K562 (cell line): Measurements from ENCODE around the gene PSORS1C1. TPM values are rescaled to one million over a fixed set of nuclear protein-coding genes. Genes with fewer than 3 reads are reported as not detected.

Experiments used
- ATAC-seq: fragments of 200-7000 bp; cut with Tn5 transposase; 3 replicates; pipeline ENCODE4 v1.9.1; 2020; ENCODE audit warnings: moderate library complexity
- BruUV-seq: library from RNA; stranded (reverse); fragments of 400-500 nt; replicated peaks from 2 replicates; lab custom pipeline; 2021; lab: Mats Ljungman, UMichigan
- CTCF ChIA-PET: fragments of 300-600 bp; formaldehyde crosslinking; extraction: SDS; loops from one replicate; lab custom pipeline; 2021; ENCODE audit warnings: low intra/inter-chr PET ratio; lab: Yijun Ruan, JAX
- POLR2A ChIA-PET: fragments of 300-600, 350-650 bp; sonication (Branson Sonifier 250); formaldehyde crosslinking; extraction: SDS; loops from one replicate; lab custom pipeline; 2021; ENCODE audit warnings: antibody characterized with exemption, inconsistent platforms; lab: Yijun Ruan, JAX
- DNase-seq, 4 experiments: peaks; one replicate each; pipeline versions ENCODE4 v3.0.0 to v3.0.0-alpha.2; 2011 to 2018; ENCODE audit warnings: low spot score in 3 of 4, mixed read lengths in 3 of 4; ENCODE audit errors: extremely low read depth in 1 of 4
- FAIRE-seq: peaks from 2 replicates; lab custom pipeline; 2011; peaks lifted over from hg19 to GRCh38; lab: Jason Lieb, UNC
- H2AFZ ChIP-seq: 2 replicates; pipeline ENCODE4 v1.6.0; 2011; ENCODE audit warnings: low read depth, low read length, control low read depth, inconsistent platforms
- H3K27ac ChIP-seq: fragments of 200-600 bp; 3 replicates; pipeline ENCODE4 v1.8.0; 2011; ENCODE audit warnings: low read depth, mild to moderate bottlenecking, control low read depth, inconsistent platforms, low read length, moderate library complexity, mixed read lengths; ENCODE audit errors: extremely low read depth
- H3K27me3 ChIP-seq, 2 experiments: fragments of 300-600 bp in 1 of 2; 2 replicates in 1 of 2; 3 replicates in 1 of 2; pipeline versions ENCODE4 v1.6.0 to v1.8.0; 2011; ENCODE audit warnings: inconsistent platforms in 2 of 2, low read length in 2 of 2, mild to moderate bottlenecking in 1 of 2, mixed read lengths in 1 of 2, moderate library complexity in 1 of 2; ENCODE audit not compliant: control insufficient read depth in 2 of 2, insufficient read depth in 2 of 2
- H3K36me3 ChIP-seq: fragments of 300-600 bp; 3 replicates; pipeline ENCODE4 v1.8.0; 2011; ENCODE audit warnings: mild to moderate bottlenecking, low read length, inconsistent platforms; ENCODE audit not compliant: control insufficient read depth, insufficient read depth
- H3K4me1 ChIP-seq, 2 experiments: fragments of 200-600 bp in 1 of 2; replicated peaks in 1 of 2; 2 replicates in 1 of 2; 3 replicates in 1 of 2; pipeline versions ENCODE4 v1.5.1 to v1.8.0; 2011; ENCODE audit warnings: inconsistent platforms in 2 of 2, low read length in 2 of 2, mild to moderate bottlenecking in 1 of 2, mixed read lengths in 1 of 2, moderate library complexity in 1 of 2; ENCODE audit not compliant: control insufficient read depth in 2 of 2, insufficient read depth in 2 of 2
- H3K4me2 ChIP-seq: 2 replicates; pipeline ENCODE4 v1.6.1; 2011; ENCODE audit warnings: low read length, control low read depth, inconsistent platforms, mixed read lengths; ENCODE audit not compliant: insufficient read depth
- H3K4me3 ChIP-seq: fragments of 200-600 bp; sonication (generic), shearing (Covaris generic); 2 replicates; pipeline ENCODE4 v1.5.1; 2016; ENCODE audit warnings: control low read depth, inconsistent platforms
- H3K79me2 ChIP-seq: fragments of 200-600 bp; 3 replicates; pipeline ENCODE4 v1.8.0; 2011; ENCODE audit warnings: low read length, inconsistent platforms; ENCODE audit not compliant: control insufficient read depth, insufficient read depth
- H3K9ac ChIP-seq, 2 experiments: 2 replicates each; pipeline versions ENCODE4 v1.6.0 to v1.6.1; 2011; ENCODE audit warnings: low read depth in 2 of 2, low read length in 2 of 2, control low read depth in 1 of 2, inconsistent platforms in 1 of 2, mild to moderate bottlenecking in 1 of 2, mixed read lengths in 1 of 2; ENCODE audit not compliant: insufficient read depth in 1 of 2
- H3K9me1 ChIP-seq: one replicate; pipeline ENCODE4 v1.6.0; 2011; ENCODE audit warnings: inconsistent platforms, mild to moderate bottlenecking, low read length, moderate library complexity; ENCODE audit not compliant: control insufficient read depth, insufficient read depth
- H3K9me3 ChIP-seq: replicated peaks from 2 replicates; pipeline ENCODE4 v1.5.1; 2011; ENCODE audit warnings: low read depth, low read length, inconsistent platforms; ENCODE audit not compliant: control insufficient read depth, insufficient read depth
- H4K20me1 ChIP-seq: replicated peaks from 2 replicates; pipeline ENCODE4 v1.6.1; 2011; ENCODE audit warnings: low read length, inconsistent platforms, mixed read lengths; ENCODE audit not compliant: control insufficient read depth, insufficient read depth
- CXXC5 ChIP-seq: fragments of 250-450 bp; sonication (Bioruptor Pico); IDR thresholded peaks from 2 replicates; pipeline ENCODE4 v1.8.0; 2022; ENCODE audit warnings: inconsistent platforms, mild to moderate bottlenecking, moderate library complexity
- E2F3 ChIP-seq: fragments of 250-450 bp; sonication (Bioruptor Pico); IDR thresholded peaks from 2 replicates; pipeline ENCODE4 v1.4.0; 2020; ENCODE audit warnings: mild to moderate bottlenecking
- ERF ChIP-seq: fragments of 450-650 bp; formaldehyde crosslinking; IDR thresholded peaks from 2 replicates; pipeline ENCODE4 v1.4.0; 2020; ENCODE audit warnings: mild to moderate bottlenecking, mixed read lengths
- GTF2F1 ChIP-seq: IDR thresholded peaks from 2 replicates; pipeline ENCODE4 v1.6.1; 2011; ENCODE audit warnings: low read depth, low read length, improper control_type of control experiment
- HCFC1 ChIP-seq: IDR thresholded peaks from 2 replicates; pipeline ENCODE4 v1.6.1; 2012; ENCODE audit warnings: low read depth, low read length, improper control_type of control experiment
- HSF4 ChIP-seq: fragments of 250-450 bp; sonication (Bioruptor Pico); IDR thresholded peaks from 2 replicates; pipeline ENCODE4 v2.1.2; 2022; ENCODE audit warnings: mild to moderate bottlenecking, moderate library complexity, borderline replicate concordance
- KDM4B ChIP-seq, 2 experiments: fragments of 450-650 bp in 1 of 2; sonication (generic) in 1 of 2; IDR thresholded peaks; 2 replicates each; pipeline ENCODE4 v1.6.1; 2016 to 2017; ENCODE audit warnings: borderline replicate concordance in 2 of 2, antibody characterized with exemption in 1 of 2, low read depth in 1 of 2, mild to moderate bottlenecking in 1 of 2
- NCOR1 ChIP-seq: fragments of 450-650 bp; IDR thresholded peaks from 2 replicates; pipeline ENCODE4 v1.6.1; 2016; ENCODE audit warnings: mild to moderate bottlenecking, moderate library complexity
- POLR2G ChIP-seq: fragments of 200-400 bp; formaldehyde crosslinking; IDR thresholded peaks from 2 replicates; pipeline ENCODE4 v1.6.1; 2017; ENCODE audit warnings: low read depth, mild to moderate bottlenecking, antibody characterized with exemption, low read length, moderate library complexity
- TBL1XR1 ChIP-seq, 2 experiments: IDR thresholded peaks; 2 replicates each; pipeline ENCODE4 v1.6.1; 2012; ENCODE audit warnings: improper control_type of control experiment in 2 of 2, low read length in 2 of 2, mild to moderate bottlenecking in 1 of 2
- ZFX ChIP-seq: sonication (generic); formaldehyde crosslinking; IDR thresholded peaks from 2 replicates; pipeline ENCODE4 v1.8.0; 2022; ENCODE audit warnings: mild to moderate bottlenecking, missing genetic modification reagents, moderate library complexity
- ZNF239 ChIP-seq: fragments of 250-450 bp; sonication (Bioruptor Pico); IDR thresholded peaks from 2 replicates; pipeline ENCODE4 v1.4.0; 2020; ENCODE audit warnings: mild to moderate bottlenecking
- ZNF695 ChIP-seq: fragments of 450-650 bp; formaldehyde crosslinking; IDR thresholded peaks from 2 replicates; pipeline ENCODE4 v1.4.0; 2020; ENCODE audit warnings: mild to moderate bottlenecking, moderate library complexity
- WGBS: fragments of 100-300 bp; shearing (Covaris generic); methylation state at CpG from one replicate; pipeline ENCODE4 v1.1.6; 2016; ENCODE audit warnings: low coverage, mixed read lengths; ENCODE audit not compliant: insufficient coverage; ENCODE audit errors: missing lambda C conversion rate; 5-methylcytosine and 5-hydroxymethylcytosine counted together
- in situ Hi-C: fragments of 300-500 bp; cut with MboI; formaldehyde crosslinking; loops from 4 replicates; pipeline ENCODE4 v1.15.0; 2018; ENCODE audit warnings: inconsistent platforms, mixed read lengths
- intact Hi-C: fragments of 100-400 bp; cut with micrococcal nuclease; formaldehyde crosslinking; loops from 2 replicates; pipeline ENCODE4 v1.14.2; 2022
- polyA plus RNA-seq, 8 experiments: library from polyadenylated mRNA; depleted of rRNA in 4 of 8; stranded (reverse) in 5 of 8; unstranded in 3 of 8; fragments of >200 nt; fragmentation: Nextera tagmentation in 2 of 8; fragmentation: Illumina TruSeq in 1 of 8; extraction: Ambion mirVana in 2 of 8; extraction: Trizol in 1 of 8; gene quantifications; 2 replicates each; pipeline versions ENCODE4 v1.2.1 to v1.2.3, GENCODE V29; 2011 to 2014; ENCODE audit warnings: inconsistent platforms in 1 of 8, missing spikeins in 1 of 8
- total RNA-seq, 7 experiments: library from RNA; depleted of rRNA in 6 of 7; stranded (reverse); fragments of >200 nt in 6 of 7; fragmentation: Illumina TruSeq in 2 of 7; extraction: Trizol in 2 of 7; gene quantifications; 2 replicates each; pipeline versions ENCODE4 v1.2.1 to v1.2.3, GENCODE V29; 2011 to 2021; ENCODE audit warnings: low replicate concordance in 1 of 7
- TF ChIP-seq, protein P1 (sequence below): fragments of 250-450 bp; sonication (Bioruptor Pico); IDR thresholded peaks from 2 replicates; pipeline ENCODE4 v1.8.0; 2021; ENCODE audit warnings: moderate library complexity, mild to moderate bottlenecking, inconsistent platforms
- TF ChIP-seq, protein P2 (sequence below): IDR thresholded peaks from 3 replicates; pipeline ENCODE4 v1.6.1; 2011; ENCODE audit warnings: borderline replicate concordance, mild to moderate bottlenecking; ENCODE audit not compliant: insufficient read length, insufficient read depth
- TF ChIP-seq, protein P3 (sequence below): fragments of 150-350 bp; IDR thresholded peaks from 2 replicates; pipeline ENCODE4 v1.6.1; 2014; ENCODE audit warnings: low read depth, mild to moderate bottlenecking, low read length, borderline replicate concordance
- TF ChIP-seq, protein P4 (sequence below): fragments of 250-450 bp; sonication (Bioruptor Pico); IDR thresholded peaks from 2 replicates; pipeline ENCODE4 v1.8.0; 2022; ENCODE audit warnings: inconsistent platforms, mild to moderate bottlenecking, moderate library complexity, borderline replicate concordance
- TF ChIP-seq, protein P5 (sequence below): sonication (generic); formaldehyde crosslinking; IDR thresholded peaks from 2 replicates; pipeline ENCODE4 v1.9.0; 2022; ENCODE audit warnings: mild to moderate bottlenecking, missing genetic modification reagents

The PSORS1C1 gene
- total and polyA plus RNA-seq, 9 of the 15 experiments (the other 6 are each of a cell fraction or from before 2014, with no cell fraction given): 0.11 TPM; not detected in 8

DNA sequence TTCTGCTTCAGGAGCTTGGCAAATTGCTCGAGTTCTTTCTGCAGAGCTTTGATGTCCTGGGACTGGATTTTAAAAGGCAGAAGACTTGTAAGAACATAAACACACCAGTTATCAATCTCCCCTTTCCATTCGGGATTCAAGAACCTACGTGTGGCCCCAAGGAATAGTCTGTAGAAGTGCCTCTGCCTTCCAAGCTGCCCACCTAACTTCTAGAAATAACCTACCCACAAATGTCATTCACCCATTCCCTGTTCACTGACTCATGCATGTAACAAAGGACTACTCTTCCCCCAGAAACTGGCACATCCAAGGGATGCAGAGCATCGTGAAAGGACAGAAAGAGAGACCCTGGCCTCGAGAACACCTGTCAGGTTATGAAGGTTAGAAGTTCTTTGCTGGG is 51.4 kb downstream of the PSORS1C1 start:
- no peak for ATAC-seq
- FAIRE-seq: no peak
- Histone ChIP-seq H3K9me1 (no peaks in the 10 kb centered on the region), H3K27ac (no peak overlapping the region), H3K4me2 (no peak overlapping the region), H3K27me3 (no peaks in the 10 kb centered on the region), H3K4me1 (peaks cover 10 to 24% of the 10 kb centered on the region in 2 experiments; a peak in 4 of 5 replicates), H3K9ac (no peak overlapping the region), H3K9me3 (no peaks in the 10 kb centered on the region), H3K36me3 (peaks cover 15% of the 10 kb centered on the region; the same call in 2 of the 3 replicates), H3K4me3 (no peak overlapping the region), H4K20me1 (no peaks in the 10 kb centered on the region; the same call in 1 of the 2 replicates), H3K79me2 (no peaks in the 10 kb centered on the region), H2AFZ (no peak overlapping the region)
- intact Hi-C loops: no loop called here
- no peak for DNase-seq
- in situ Hi-C loops: no loop called here
- POLR2A ChIA-PET: interaction anchor here (0.6 kb wide), 1 partner anchor 216 kb away, joined by 3 read pairs; no protein-coding TSS in a partner anchor
- no TSS peak for BruUV-seq
- CTCF ChIA-PET: no interaction called here
- WGBS: 19% methylated on average over 5 of the region's 5 CpGs
- TF ChIP-seq E2F3 (CRISPR knock-in tag) (no peak), HCFC1 (no peak), HSF4 (no peak), ERF (CRISPR knock-in tag) (no peak), GTF2F1 (no peak), NCOR1 (no peak), ZNF239 (CRISPR knock-in tag) (no peak), TBL1XR1 (IDR thresholded peaks at IDR 0.05; ENCODE audit: low read length in 2 of 2) (no peak), KDM4B (IDR thresholded peaks at IDR 0.05; ENCODE audit: borderline replicate concordance in 2 of 2, low read depth in 1 of 2) (no peak), CXXC5 (CRISPR knock-in tag) (no peak), ZFX (no peak), ZNF695 (CRISPR knock-in tag) (no peak), POLR2G (no peak)
- TF ChIP-seq, protein P1, sequence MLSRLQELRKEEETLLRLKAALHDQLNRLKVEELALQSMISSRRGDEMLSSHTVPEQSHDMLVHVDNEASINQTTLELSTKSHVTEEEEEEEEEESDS (CRISPR knock-in tag): no peak
- TF ChIP-seq, protein P2, sequence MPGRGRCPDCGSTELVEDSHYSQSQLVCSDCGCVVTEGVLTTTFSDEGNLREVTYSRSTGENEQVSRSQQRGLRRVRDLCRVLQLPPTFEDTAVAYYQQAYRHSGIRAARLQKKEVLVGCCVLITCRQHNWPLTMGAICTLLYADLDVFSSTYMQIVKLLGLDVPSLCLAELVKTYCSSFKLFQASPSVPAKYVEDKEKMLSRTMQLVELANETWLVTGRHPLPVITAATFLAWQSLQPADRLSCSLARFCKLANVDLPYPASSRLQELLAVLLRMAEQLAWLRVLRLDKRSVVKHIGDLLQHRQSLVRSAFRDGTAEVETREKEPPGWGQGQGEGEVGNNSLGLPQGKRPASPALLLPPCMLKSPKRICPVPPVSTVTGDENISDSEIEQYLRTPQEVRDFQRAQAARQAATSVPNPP: no peak
- TF ChIP-seq, protein P3, sequence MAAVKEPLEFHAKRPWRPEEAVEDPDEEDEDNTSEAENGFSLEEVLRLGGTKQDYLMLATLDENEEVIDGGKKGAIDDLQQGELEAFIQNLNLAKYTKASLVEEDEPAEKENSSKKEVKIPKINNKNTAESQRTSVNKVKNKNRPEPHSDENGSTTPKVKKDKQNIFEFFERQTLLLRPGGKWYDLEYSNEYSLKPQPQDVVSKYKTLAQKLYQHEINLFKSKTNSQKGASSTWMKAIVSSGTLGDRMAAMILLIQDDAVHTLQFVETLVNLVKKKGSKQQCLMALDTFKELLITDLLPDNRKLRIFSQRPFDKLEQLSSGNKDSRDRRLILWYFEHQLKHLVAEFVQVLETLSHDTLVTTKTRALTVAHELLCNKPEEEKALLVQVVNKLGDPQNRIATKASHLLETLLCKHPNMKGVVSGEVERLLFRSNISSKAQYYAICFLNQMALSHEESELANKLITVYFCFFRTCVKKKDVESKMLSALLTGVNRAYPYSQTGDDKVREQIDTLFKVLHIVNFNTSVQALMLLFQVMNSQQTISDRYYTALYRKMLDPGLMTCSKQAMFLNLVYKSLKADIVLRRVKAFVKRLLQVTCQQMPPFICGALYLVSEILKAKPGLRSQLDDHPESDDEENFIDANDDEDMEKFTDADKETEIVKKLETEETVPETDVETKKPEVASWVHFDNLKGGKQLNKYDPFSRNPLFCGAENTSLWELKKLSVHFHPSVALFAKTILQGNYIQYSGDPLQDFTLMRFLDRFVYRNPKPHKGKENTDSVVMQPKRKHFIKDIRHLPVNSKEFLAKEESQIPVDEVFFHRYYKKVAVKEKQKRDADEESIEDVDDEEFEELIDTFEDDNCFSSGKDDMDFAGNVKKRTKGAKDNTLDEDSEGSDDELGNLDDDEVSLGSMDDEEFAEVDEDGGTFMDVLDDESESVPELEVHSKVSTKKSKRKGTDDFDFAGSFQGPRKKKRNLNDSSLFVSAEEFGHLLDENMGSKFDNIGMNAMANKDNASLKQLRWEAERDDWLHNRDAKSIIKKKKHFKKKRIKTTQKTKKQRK: no peak
- TF ChIP-seq, protein P4, sequence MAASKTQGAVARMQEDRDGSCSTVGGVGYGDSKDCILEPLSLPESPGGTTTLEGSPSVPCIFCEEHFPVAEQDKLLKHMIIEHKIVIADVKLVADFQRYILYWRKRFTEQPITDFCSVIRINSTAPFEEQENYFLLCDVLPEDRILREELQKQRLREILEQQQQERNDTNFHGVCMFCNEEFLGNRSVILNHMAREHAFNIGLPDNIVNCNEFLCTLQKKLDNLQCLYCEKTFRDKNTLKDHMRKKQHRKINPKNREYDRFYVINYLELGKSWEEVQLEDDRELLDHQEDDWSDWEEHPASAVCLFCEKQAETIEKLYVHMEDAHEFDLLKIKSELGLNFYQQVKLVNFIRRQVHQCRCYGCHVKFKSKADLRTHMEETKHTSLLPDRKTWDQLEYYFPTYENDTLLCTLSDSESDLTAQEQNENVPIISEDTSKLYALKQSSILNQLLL (CRISPR knock-in tag): no peak
- TF ChIP-seq, protein P5, sequence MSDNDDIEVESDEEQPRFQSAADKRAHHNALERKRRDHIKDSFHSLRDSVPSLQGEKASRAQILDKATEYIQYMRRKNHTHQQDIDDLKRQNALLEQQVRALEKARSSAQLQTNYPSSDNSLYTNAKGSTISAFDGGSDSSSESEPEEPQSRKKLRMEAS (CRISPR knock-in tag): no peak
